Measurements from ENCODE around the gene CCL22.

- TF ChIP-seq CTCF (conservative IDR thresholded peaks at IDR 0.05), result no peak
- no peak for TF ChIP-seq ZFX (IDR thresholded peaks at IDR 0.05)
Observed at GRCh38 chr16:57331355-57331754, 27.2 kb upstream of the CCL22 start.

Data from C4-2B (cell line).